Vagina (tissue), 2 donors: ENCODE results near the gene IQGAP2.

ENCODE experiments used
- CTCF ChIP-seq, 3 experiments: fragments of 450-650 bp in 2 of 3; fragments of 200-600 bp in 1 of 3; sonication (generic) in 1 of 3; IDR thresholded peaks; one replicate each; pipeline ENCODE4 v1.5.1; 2017 to 2019; ENCODE audit warnings: antibody characterized with exemption in 3 of 3, mild to moderate bottlenecking in 2 of 3, moderate library complexity in 2 of 3
- POLR2A ChIP-seq, 2 donors: fragments of 450-650 bp; IDR thresholded peaks; one replicate each; pipeline ENCODE4 v1.6.1; 2017; ENCODE audit warnings: antibody characterized with exemption in 2 of 2, mild to moderate bottlenecking in 2 of 2, moderate library complexity in 2 of 2
- POLR2AphosphoS5 ChIP-seq, 2 donors: sonication (generic); formaldehyde crosslinking; IDR thresholded peaks; one replicate each; pipeline ENCODE4 v1.9.0; 2017; ENCODE audit warnings: antibody characterized with exemption in 2 of 2, mild to moderate bottlenecking in 2 of 2, low read depth in 1 of 2; ENCODE audit not compliant: insufficient read depth in 1 of 2

GRCh38 chr5:76458486-76458830, 55.4 kb downstream of the IQGAP2 start:
- no peak for TF ChIP-seq CTCF (IDR thresholded peaks at IDR 0.05)
- TF ChIP-seq POLR2A (IDR thresholded peaks at IDR 0.05): no peak
- TF ChIP-seq POLR2AphosphoS5 (IDR thresholded peaks at IDR 0.05; ENCODE audit: insufficient read depth in 1 of 2, low read depth in 1 of 2): no peak
